Right kidney (tissue), 1 donor: ENCODE measurements around the gene SPIRE2.

Experiments used
- DNase-seq: peaks from one replicate; pipeline ENCODE4 v3.0.0-alpha.2; 2016

SPIRE2 gene

GRCh38 chr16:89915303-89916232 lies 87.3 kb downstream of the SPIRE2 start:
- no peak for DNase-seq

DNA sequence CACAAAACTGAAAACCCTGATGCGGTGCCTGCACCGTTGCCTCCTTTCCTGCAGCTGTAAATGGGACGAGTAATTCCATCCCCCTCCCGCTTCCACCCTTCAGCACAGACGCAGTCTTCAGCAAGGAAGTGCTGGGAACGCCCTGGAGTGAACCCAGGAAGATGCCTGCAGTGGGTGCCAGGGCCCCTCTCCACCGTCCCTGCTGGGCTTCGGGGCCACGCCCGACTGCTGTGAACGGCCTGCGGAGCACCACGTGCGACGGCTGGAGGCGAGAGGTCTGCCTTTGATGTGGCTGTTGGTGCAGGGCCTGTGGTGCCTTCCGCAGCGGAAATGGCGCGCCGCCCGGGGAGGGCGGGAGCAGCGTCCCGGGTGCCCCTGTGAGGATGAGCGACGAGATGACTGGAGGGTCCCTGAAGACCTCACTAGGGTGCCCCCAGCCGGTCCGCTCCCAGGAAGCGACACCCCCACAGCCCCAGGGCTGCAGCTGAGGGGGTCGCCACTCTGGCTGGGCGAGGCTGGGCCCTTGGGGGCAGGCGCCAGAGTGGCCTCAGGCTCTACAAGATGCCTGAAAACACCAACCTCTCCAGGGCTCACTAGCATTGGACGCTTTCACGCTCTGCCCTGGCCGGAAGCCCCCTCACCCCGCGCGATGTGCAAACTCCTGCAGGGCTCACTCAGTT lies 89.6 kb downstream of the SPIRE2 start:
- DNase-seq, result peak; percentile 76

DNA sequence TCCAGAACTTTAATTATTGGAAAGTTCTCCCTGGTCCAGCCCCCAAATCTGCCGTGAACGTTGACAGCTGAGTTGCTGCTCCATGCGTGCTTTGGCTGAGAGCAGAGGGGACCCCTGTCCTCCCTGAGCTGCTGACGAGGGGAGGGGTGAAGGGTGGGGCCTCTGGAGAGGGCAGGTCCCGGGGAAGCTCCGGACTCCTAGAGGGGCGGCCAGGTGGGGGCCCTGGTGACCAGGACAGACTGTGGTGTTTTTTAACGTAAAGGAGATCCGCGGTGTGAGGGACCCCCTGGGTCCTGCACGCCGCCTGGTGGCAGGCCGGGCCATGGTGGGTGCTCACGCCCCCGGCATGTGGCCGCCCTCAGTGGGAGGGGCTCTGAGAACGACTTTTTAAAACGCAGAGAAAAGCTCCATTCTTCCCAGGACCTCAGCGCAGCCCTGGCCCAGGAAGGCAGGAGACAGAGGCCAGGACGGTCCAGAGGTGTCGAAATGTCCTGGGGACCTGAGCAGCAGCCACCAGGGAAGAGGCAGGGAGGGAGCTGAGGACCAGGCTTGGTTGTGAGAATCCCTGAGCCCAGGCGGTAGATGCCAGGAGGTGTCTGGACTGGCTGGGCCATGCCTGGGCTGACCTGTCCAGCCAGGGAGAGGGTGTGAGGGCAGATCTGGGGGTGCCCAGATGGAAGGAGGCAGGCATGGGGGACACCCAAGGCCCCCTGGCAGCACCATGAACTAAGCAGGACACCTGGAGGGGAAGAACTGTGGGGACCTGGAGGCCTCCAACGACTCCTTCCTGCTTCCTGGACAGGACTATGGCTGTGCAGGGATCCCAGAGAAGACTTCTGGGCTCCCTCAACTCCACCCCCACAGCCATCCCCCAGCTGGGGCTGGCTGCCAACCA lies 90.4 kb downstream of the SPIRE2 start, which contains the start of gene MC1R:
Gene MC1R, plus strand, starts transcription at position 410 of the 895 bp plus-strand sequence. Its CDS starts 397 bp downstream, at position 807.
- DNase-seq, result peak; percentile 51

GRCh38 chr16:89919535-89920406 lies 91.5 kb downstream of the SPIRE2 start:
- DNase-seq, result no peak

DNA sequence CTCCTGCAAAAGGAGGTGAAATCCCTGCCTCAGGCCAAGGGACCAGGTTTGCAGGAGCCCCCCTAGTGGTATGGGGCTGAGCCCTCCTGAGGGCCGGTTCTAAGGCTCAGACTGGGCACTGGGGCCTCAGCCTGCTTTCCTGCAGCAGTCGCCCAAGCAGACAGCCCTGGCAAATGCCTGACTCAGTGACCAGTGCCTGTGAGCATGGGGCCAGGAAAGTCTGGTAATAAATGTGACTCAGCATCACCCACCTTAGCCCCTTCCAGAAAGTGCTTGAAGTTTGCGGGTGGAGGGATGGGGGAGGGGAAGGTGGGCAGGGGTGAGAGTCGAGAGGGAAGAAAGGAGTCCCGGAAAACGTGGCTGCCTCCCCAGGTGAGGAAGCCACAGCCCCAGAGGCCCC lies 92.4 kb downstream of the SPIRE2 start:
- DNase-seq, result no peak
